Body of pancreas (tissue), 4 donors: ENCODE data around the gene FBXL2. TPM values are rescaled to one million over a fixed set of nuclear protein-coding genes. Genes with fewer than 3 reads are reported as not detected.

Source experiments
- ATAC-seq: fragments of 150-250 bp; one replicate; pipeline ENCODE4 v1.9.1; 2016
- DNase-seq, 4 donors: peaks; one replicate each; pipeline ENCODE4 v3.0.0-alpha.2; 2019
- H3K27ac ChIP-seq, 4 donors: fragments of 200-600 bp; sonication (generic); 1 replicate in 3 of 4; 2 replicates in 1 of 4; pipeline versions ENCODE4 v1.5.1 to v1.6.1; 2016 to 2019; ENCODE audit warnings: mild to moderate bottlenecking in 1 of 4, mixed read lengths in 1 of 4, moderate library complexity in 1 of 4
- H3K27me3 ChIP-seq, 2 donors: fragments of 200-600 bp; sonication (generic); one replicate each; pipeline ENCODE4 v1.6.0; 2016; ENCODE audit warnings: mild to moderate bottlenecking in 1 of 2
- H3K36me3 ChIP-seq, 2 donors: fragments of 200-600 bp; sonication (generic); replicated peaks in 1 of 2; 2 replicates each; pipeline ENCODE4 v1.5.1; 2016; ENCODE audit warnings: low read depth in 2 of 2; ENCODE audit not compliant: insufficient read depth in 1 of 2
- H3K4me1 ChIP-seq: fragments of 200-600 bp; sonication (generic); one replicate; pipeline ENCODE4 v1.6.0; 2016
- H3K4me3 ChIP-seq, 2 donors: fragments of 200-600 bp; sonication (generic); 1 replicate in 1 of 2; 2 replicates in 1 of 2; pipeline ENCODE4 v1.5.1; 2016 to 2019
- H3K9me3 ChIP-seq, 3 donors: fragments of 200-600 bp; sonication (generic); 1 replicate in 2 of 3; 2 replicates in 1 of 3; pipeline ENCODE4 v1.5.1; 2016
- CTCF ChIP-seq, 7 experiments: fragments of 450-650 bp in 4 of 7; fragments of 200-600 bp in 3 of 7; sonication (generic) in 3 of 7; IDR thresholded peaks; one replicate each; pipeline ENCODE4 v1.5.1; 2016 to 2019; ENCODE audit warnings: antibody characterized with exemption in 7 of 7
- POLR2A ChIP-seq, 3 donors: fragments of 450-650 bp; IDR thresholded peaks; one replicate each; pipeline ENCODE4 v1.6.1; 2016; ENCODE audit warnings: antibody characterized with exemption in 3 of 3, mild to moderate bottlenecking in 2 of 3
- WGBS, 2 donors: methylation state at CpG; one replicate each; pipeline ENCODE4 v1.1.5; 2017; 5-methylcytosine and 5-hydroxymethylcytosine counted together
- intact Hi-C: fragments of 100-400 bp; cut with DNase I; formaldehyde crosslinking; loops from one replicate; pipeline ENCODE4 v1.15.1; 2023
- total RNA-seq, 2 donors: library from RNA; depleted of rRNA; stranded (reverse); fragments of >200 nt; gene quantifications; one replicate each; pipeline ENCODE4 v1.1.0, GENCODE V29; 2016

The FBXL2 gene
- total RNA-seq, 2 donors from 2014 or later = 5.3 to 6.7 TPM

DNA sequence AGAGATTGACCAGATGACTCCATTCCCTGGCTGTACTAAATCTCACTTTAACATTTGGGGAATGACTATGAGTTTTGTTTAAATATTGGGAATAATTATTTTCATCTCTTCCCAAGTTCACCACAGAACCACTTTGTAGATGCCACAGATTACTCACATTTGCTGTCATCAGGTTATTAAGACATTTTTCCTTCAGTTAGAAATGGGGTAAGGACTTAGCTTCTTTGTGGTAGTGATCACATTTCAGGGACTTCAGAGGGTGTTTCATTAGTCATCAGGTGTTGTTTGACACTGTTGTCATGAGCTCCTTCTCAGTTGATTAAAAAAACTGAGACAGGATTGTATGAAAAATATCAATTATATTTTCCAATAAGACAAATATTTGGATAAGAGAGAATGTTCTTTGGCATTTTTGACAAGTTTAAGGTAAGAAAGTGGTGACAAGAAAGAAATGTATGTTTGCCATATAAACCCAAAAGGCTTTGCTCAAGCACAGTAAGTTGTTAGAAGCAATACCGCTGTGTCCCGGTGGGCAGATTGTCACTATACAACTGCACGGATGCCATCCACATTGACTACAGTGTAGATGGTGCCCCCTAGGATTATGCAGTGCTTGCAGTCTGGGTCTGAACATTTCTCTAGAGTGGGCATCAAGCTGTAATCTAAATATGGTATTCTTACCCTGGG, 22.3 kb downstream of the FBXL2 start:
- intact Hi-C loops = no loop called here
- ATAC-seq (no peak), DNase-seq (no peak)
- Histone ChIP-seq H3K36me3 (no peaks in the 10 kb centered on the region), H3K27me3 (no peaks in the 10 kb centered on the region), H3K4me3 (no peak overlapping the region), H3K4me1 (no peaks in the 10 kb centered on the region), H3K9me3 (no peaks in the 10 kb centered on the region), H3K27ac (no peak overlapping the region)
- WGBS, 2 donors = 91 to 94% methylated on average over 3 of the region's 3 CpGs
- TF ChIP-seq POLR2A (IDR thresholded peaks at IDR 0.05) (no peak), CTCF (IDR thresholded peaks at IDR 0.05) (no peak)

GRCh38 chr3:33312361-33312760, 35.1 kb downstream of the FBXL2 start:
- intact Hi-C loops = no loop called here
- H3K9me3 ChIP-seq = no peaks in the 10 kb centered on the region
- H3K27ac ChIP-seq = no peak overlapping the region
- H3K36me3 ChIP-seq = no peaks in the 10 kb centered on the region
- ATAC-seq = no peak
- no peak overlapping the region for H3K4me3 ChIP-seq
- 61 to 62% methylated on average over 2 of the region's 2 CpGs for WGBS, 2 donors
- no peaks in the 10 kb centered on the region for H3K4me1 ChIP-seq
- TF ChIP-seq POLR2A (IDR thresholded peaks at IDR 0.05) = no peak
- TF ChIP-seq CTCF (IDR thresholded peaks at IDR 0.05) = no peak
- no peak for DNase-seq
- H3K27me3 ChIP-seq = no peaks in the 10 kb centered on the region

GRCh38 chr3:33313331-33313730, 36.1 kb downstream of the FBXL2 start:
- intact Hi-C loops = no loop called here
- TF ChIP-seq POLR2A (IDR thresholded peaks at IDR 0.05) (no peak), CTCF (IDR thresholded peaks at IDR 0.05) (no peak)
- no peaks in the 10 kb centered on the region for H3K36me3 ChIP-seq
- no peaks in the 10 kb centered on the region for H3K9me3 ChIP-seq
- no peak overlapping the region for H3K4me3 ChIP-seq
- H3K27me3 ChIP-seq = no peaks in the 10 kb centered on the region
- ATAC-seq = no peak
- no peak for DNase-seq
- H3K4me1 ChIP-seq = no peaks in the 10 kb centered on the region
- no peak overlapping the region for H3K27ac ChIP-seq

- no peaks in the 10 kb centered on the region for H3K9me3 ChIP-seq
- H3K4me3 ChIP-seq = no peak overlapping the region
- H3K36me3 ChIP-seq = no peaks in the 10 kb centered on the region
- ATAC-seq = no peak
- no peak for TF ChIP-seq POLR2A (IDR thresholded peaks at IDR 0.05)
- TF ChIP-seq CTCF (IDR thresholded peaks at IDR 0.05) = no peak
- intact Hi-C loops = no loop called here
- DNase-seq = no peak
- H3K4me1 ChIP-seq = no peaks in the 10 kb centered on the region
- no peak overlapping the region for H3K27ac ChIP-seq
- no peaks in the 10 kb centered on the region for H3K27me3 ChIP-seq
These were observed 37.8 kb downstream of the FBXL2 start for GRCh38 chr3:33314993-33315392.

GRCh38 chr3:33315826-33316225, 38.6 kb downstream of the FBXL2 start:
- Histone ChIP-seq H3K4me1 (no peaks in the 10 kb centered on the region), H3K9me3 (no peaks in the 10 kb centered on the region), H3K36me3 (no peaks in the 10 kb centered on the region), H3K27me3 (no peaks in the 10 kb centered on the region), H3K27ac (no peak overlapping the region), H3K4me3 (no peak overlapping the region)
- no peak for DNase-seq
- 76 to 93% methylated on average over 2 of the region's 2 CpGs for WGBS, 2 donors
- intact Hi-C loops = no loop called here
- no peak for TF ChIP-seq POLR2A (IDR thresholded peaks at IDR 0.05)
- no peak for TF ChIP-seq CTCF (IDR thresholded peaks at IDR 0.05)
- ATAC-seq = no peak
